HG02588 (cell line): ENCODE results near the gene TPST2.
A peak's percentile ranks its signal among the peaks of the same experiment; 100 is the strongest.

ENCODE experiments used
- ATAC-seq: cut with Tn5 transposase; IDR thresholded peaks from one replicate; pipeline ENCODE4 v1.9.1; 2021; ENCODE audit warnings: mild to moderate bottlenecking, moderate library complexity; ENCODE audit not compliant: unreplicated experiment

The TPST2 gene

DNA sequence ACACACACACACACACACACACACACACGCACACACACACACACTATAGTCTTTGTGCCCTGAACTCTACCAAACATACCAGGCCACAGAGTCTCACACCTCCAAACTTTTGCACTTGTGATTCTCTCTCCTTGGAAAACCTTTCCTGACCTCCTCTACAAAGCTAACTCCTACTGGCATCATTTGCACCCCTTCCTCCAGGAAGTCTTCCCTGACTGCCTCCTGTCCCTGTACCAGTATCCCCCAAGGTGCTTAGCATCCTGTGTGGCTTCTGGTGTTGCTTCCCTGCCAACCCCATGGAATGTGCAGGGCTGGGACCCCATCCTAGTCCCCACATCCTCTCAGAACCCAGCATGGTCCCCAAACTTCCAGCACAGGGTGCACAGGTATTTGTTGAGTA, 8.9 kb downstream of the TPST2 start:
- ATAC-seq = no peak

DNA sequence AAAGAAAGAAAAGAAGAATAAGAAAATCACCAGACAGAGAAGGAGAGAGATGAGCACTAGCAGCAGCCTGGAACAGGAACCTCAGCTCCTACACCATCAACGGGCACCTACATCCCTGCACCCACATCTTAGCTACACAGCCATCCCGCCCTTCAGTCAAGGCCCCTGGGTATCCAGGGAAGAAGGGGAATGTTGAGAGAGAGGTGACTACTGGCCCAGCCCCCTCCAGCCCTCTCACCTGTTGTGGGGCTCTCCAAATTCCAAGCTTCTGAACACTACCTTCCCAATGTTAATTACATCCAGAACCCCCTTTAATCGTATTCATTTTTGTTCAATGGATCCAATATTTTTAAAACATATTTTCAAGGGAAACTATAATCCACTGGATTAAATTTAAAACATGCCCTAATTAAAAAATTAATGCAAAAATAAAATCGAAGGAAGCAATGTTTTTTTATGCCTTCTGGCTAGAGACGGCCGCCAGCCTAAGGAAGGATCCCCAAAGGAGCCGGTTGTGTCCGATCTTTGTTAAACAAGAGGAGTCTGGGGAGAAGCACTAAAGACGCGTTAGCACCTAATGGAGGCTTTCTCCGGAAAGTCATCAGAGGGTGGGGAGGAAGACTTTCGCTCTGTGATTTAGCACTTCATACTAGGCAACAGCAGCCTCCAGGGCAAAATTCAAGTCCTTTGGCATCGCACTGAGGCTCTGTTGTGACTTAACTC, 9.5 kb downstream of the TPST2 start:
- ATAC-seq = no peak

DNA sequence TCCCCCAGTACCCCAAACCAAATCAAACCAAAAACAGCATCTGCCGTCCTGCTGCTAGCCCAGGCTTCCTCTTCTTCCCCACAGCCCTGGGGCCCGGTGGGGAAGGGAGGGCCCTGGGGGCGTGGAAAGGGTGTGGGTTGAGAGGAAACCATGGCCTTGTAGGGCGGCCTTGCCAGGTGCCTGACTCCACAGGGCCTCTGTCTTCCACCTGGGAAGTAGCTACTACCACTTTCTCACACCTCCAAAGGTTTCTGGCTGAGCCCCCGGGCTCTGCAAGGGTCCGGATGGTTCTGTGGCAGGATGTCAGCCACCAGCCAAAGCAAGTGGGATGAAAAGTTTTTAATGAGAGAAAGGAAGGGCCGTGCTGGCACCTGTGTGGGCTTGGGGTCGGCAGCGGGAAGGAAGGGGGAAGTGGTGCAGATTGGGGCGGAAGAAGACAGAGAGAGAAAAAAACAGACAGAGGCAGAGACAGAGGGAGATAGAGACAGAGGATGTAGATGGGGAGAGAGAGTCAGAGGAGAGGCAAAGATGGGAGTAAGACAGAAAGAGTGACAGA, 10.5 kb downstream of the TPST2 start:
- peak; percentile 63 for ATAC-seq

DNA sequence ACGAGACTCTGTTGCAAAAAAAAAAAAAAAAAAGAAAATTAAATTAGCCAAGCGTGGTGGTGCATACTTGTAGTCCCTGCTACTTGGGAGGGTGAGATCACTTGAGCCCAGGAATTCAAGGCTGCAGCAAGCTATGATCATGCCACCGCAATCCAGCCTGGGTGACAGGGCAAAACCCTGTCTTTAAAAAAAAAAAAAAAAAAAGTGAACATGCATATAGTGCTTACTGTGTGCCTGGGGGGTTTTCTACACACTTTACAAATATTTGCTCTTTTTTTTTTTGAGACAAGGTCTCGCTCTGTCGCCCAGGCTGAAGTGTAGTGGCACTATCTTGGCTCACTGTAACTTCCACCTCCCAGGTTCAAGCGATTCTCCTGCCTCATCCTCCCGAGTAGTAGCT, 12.9 kb downstream of the TPST2 start:
- no peak for ATAC-seq

DNA sequence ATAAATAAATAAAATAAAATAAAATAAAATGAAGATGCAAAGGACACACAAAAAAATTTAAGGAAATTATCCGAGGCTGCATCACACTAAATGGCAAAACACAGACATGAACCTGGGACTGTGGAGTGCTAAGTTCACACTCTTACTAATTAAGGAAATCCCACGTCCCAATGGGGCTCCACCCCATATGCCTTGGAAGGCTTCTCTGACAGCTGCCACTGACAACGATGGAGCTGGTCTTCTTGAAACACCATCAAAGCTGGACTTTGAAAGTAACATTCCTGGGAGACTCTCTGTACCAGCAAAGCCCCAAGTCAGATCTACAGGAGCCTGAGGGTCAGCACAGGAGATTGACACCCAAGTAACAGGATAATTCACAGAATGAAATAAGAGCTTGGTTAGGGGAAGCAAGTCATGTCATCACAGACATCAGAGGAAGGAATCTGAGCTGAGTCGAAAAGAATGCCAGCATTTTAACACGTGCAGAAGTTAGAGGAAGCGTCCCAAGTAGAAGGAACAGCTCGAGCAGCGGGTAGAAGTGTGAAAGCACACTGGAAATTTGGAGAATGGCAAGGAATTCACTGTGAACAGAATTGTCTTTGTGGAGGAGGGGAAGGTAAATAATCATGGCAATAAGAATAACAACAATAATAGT, 13.8 kb downstream of the TPST2 start:
- ATAC-seq = no peak

DNA sequence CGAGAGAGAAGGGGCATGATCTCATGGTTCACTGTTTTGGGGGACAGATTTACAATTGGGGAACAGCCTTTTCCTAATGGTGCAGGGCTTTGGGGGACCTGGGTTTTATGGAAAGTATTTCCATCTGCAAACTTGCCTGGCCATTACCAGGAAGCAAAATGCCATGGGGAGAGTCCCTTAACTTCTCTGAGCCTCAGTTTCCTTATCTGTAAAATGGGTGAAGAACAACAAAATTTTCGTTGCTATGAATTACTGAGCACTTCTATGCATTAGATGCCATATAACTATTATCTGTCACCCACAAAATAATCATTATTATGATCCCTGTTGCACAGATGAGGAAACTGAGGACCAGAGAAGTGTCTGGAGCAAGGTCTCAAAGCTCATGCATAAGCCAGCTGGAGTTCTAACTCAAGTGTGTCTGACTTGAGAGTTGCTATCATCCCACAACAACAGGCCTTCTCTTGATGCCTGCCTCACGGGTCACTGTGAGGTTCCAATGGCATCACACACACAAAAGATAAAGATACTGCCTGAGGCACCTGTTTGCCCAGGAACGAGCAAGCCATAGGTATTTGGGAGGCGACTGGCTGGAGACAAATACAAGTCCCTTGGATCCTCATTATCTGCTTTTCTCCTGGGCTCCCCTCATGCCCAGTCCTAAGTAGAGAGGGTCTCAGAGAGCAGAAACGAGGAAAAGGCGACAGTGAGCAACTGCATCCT, 15.8 kb downstream of the TPST2 start:
- no peak for ATAC-seq

DNA sequence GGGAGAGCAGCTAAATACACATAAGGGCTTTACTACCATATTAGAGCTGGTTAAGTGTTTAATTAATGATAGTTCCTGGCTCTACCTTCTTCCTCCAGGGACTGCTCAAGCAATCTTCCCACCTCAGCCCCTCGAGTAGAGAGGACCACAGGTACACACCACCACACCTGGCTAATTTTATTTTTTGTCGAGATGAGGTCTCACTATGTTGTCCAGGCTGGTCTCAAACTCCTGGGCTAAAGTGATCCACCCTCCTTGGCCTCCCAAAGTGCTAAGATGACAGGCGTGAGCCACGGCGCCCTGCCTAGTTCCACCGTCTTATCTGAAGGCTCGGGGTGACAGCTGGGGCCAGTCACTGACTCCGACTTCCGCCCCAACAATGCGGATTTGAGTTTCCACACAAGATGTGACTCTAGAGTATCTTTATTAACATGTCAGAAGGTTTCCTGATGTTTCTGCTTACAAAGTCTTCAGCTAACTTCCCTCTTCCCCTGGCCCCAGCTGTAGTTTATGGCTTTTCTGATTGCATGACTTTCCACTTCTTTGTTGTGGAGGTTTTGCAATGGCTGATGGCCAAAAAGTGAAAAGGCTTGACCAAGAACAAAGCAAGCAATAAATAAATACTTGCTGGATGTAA, 16.8 kb downstream of the TPST2 start:
- no peak for ATAC-seq

DNA sequence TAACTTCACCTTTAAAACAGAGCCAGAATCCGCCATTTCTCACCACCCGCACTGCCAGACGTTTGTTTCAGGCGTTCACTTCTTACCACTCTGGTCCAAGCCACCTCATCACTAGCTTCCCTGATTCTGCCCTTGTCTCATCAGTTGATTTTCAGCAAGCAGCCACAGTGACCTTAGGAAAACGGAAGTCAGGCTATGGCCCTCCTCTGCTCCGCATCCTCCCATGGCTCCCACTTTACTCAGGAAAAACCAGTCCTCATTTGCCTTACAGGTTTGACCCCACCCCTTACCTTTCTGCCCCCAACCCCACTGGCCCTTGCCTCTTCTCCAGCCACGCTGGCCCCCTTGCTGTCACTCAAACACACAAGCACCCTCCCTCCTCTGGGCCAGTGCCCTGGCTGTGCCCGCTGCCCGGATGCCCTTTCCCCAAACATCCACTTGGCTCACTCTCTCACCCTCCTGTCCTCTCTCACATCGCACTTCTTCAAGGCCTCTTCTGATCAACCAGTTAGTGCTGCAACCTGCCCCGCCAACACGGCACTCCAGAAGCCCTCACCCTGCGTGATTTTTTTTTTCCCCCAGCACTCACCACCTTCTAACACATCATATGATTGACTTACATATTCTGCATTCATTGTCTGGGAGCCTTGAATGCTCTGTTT, 18.9 kb downstream of the TPST2 start:
- ATAC-seq = no peak

DNA sequence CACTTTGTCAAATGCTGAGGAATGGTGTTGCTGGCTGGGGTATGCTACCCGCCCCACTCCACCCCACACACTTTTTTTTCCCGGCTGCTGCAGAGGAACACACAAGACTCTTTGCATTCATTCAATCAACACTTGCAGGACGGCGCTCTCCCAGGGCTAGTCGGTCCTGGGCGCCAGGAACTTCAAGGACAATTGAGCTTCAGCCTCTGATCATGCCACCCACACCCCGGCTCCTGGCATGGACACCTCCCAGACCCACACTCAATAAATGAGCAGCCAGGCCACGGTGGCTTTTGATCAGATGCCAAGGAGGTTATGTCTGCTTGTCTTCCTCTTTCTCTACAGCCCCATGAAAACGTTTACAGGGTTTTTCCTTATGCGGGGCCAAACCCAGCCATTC, 19.8 kb downstream of the TPST2 start:
- no peak for ATAC-seq

DNA sequence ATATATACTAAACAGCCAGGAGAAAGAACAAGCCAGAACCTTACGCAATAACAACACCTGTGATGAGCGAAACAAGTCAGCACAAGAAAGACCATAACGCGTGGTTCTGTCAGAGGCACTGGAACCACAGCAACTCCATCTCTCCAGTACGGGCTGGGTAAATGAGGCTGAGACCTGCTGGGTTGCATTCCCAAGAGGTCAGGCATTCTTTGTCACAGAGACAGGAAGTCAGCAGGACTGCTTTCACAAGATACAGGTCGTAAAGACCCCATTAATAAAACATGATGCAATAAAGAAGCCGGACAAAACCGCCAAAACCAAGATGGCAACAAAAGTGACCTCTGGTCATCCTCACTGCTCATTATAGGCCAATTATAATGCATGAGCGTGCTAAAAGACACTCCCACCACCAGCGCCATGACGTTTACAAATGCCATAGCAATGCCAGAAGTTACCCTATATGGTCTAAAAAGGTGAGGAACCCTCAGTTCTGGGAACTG, 21.7 kb downstream of the TPST2 start:
- no peak for ATAC-seq

DNA sequence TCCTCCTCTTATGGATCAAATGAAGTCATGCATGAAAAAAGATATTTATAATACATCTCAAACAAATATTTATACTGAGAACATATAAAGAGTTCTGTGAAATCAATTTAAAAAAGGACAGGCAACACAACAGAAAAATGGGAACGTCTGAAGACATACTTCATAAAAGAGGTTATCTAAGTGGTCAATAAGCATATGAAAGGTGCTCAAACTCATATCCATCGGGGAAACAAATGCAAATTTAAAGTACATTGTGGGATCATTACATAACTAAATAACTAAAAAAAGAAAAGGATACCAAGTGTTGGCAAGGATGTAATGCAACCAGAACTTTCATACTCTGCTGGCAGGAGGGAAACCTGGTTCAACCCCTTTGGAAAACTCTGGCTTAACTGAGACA, 22.3 kb downstream of the TPST2 start:
- no peak for ATAC-seq

DNA sequence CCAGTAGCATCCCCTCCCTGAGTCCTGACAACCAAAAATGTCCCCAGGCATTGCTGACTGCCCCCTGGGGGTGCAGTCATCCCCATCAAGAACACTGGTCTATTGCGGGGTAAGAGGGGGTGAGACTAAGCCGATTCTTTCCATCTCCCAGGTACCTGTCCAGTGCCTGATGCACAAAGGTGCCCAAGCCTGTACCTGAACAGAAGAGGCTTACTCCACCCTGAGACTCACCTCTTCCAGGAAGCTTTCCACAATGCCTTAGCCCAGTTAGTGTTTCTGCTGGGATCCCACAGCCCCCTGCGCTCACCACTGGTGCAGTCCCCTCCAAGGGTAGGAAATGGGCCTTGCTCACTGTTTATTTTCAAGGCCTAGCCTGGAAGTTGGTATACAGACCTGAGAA, 22.9 kb downstream of the TPST2 start:
- no peak for ATAC-seq

DNA sequence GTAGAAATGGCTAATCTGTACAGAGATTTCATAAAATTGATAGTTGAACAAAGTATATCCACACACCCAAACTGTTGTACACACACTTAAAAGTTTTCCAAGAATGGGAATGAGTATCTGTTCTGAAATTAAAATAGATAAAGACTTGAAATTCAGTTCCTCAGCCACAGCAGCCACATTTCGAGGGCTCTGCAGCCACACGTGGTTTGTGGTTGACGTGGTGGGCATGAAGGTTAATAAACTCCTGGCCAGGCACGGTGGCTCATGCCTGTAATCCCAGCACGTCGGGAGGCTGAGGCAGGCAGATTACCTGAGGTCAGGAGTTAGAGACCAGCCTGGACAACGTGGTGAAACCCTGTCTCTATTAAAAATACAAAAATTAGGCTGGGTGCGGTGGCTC, 24.0 kb downstream of the TPST2 start:
- ATAC-seq = no peak

DNA sequence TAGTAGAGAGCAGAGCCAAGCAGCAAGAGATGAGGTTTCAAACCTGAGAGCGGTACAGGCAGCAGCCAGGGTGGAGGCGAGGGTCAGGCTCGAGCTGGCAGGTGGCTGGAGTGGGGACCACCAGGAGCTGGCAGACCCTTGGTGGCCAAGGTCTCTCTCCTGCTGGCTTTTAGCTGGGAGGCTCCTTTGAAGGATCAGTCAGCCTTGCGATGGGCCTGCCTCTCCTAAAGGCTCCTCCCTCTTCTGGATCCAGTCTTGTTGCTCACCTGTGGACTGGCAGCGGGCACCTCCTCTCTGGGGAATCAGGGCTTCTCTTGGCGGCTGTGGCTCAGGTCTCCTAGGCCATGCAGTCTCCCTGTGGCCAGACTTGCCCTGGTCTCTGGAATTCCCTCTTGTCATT, 24.8 kb downstream of the TPST2 start:
- no peak for ATAC-seq

DNA sequence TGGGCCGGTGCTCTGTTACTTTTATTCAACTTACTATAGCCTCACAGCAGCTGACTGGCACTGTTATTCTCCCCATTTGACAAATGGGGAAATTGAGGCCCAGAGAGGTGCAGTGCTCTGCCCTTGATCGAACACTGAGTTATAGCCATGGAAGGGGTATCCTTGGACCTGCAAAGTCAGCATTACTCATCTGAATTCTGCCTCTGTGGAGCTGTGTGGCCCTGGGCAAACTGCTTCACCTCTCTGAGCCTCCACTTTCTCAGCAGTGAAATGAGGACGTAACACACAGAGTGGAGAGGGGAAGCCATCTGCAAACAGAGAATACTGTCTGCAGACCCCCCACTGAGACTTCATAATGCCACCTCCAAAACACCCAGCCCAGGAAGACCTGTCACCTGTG, 25.3 kb downstream of the TPST2 start:
- no peak for ATAC-seq

DNA sequence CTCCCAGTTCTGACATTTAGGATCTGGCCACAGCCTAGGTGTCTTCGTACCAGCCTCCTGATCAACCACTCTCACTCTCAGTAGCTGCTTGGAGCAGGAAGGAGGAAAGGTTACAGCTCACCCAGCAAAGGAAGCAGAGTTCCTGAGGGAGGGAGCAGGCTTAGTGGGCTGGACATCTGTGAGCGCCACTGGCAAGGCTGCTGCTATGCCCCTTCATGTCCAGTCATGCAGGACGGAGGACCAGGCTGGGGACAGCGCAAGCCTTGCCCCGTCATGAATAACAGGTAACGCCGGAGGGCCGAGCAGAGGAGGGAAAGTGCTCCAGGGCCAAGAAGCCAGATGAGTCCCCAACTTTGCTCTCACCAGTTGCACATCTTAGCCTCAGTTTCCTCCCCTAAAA, 25.8 kb downstream of the TPST2 start:
- ATAC-seq = no peak

DNA sequence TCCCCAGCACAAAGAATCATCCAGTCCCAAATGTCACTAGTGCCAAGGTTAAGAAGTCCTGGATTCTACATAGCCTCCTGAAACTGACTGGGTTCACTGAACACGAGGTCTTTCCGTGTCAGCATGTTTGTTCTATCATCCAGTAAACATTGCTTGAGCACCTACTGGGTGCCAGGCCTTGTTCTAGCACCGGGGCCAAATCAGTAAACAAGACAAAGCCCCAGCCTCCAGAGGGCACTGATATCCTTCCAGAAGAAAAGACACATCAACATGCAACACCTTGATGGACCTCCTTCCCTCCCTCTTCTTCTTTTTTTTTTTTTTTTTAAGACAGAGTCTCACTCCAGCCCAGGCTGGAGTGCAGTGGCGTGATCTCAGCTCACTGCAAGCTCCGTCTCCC, 26.9 kb downstream of the TPST2 start:
- no peak for ATAC-seq

DNA sequence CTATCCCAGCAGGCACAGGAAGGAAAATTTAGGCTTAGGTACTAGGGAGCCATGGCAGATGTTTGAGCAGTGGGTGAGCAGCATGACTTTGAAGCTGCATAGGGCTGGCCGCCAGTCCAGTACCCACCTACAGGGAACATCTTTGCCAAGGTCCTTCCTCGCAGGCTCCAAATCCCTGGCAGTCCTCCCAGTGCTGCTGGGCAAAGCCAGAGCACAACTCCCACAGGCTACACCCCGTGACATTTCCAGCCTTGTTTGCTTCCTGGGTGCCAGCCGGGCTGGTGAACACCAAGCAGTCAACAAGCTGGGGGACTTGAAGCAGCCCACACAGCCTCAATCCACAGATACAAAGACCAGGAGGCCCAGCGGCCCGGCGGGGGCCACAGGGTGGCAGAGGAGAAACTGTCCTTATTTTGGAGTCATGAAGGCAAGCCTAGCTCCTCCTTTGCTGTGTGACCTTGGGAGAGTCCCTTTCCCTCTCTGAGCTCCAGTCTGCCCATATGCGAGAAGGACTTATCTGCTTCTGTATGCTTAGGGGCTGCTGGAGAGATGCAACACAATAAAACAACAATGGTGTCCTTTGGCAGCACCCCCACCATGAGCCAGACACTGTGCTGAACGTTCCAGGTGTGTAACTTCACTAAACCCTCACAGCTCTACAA, 28.0 kb downstream of the TPST2 start:
- ATAC-seq = no peak

DNA sequence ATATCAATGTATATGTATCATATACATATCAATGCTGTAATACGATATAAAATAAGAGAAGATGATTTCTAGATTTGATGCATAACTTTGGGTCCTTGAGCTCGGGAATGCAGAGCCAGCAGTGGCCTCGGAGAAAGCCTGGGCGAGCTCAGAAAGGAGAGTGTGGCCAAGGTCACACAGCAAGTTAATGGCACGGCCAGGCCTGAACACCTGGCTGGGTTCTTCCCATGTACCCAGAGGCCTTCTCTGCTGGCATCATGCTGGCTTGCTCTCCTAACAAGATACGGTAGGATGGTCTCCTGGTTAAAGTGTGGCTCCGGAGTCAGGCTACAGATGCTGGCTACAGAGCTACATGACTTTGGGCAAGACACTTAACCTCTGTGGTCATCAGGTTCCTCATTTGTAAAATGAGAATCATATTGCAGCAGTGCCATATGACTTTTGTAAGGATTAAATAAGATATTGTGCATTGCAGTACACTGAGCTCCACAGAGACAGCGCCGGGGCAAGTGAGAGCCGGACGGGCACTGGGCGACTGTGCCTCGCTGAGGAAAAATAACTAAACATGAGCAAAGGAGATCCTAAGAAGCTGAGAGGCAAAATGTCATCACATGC, 29.9 kb downstream of the TPST2 start:
- ATAC-seq = no peak
